ENCODE results near the gene FANCM. TPM values are rescaled to one million over a fixed set of nuclear protein-coding genes. Genes with fewer than 3 reads are reported as not detected.
"Not testable (repeated sequence)": the region's sequence is repeated elsewhere in the genome, so short reads cannot be mapped to it uniquely, and the experiment has no call there.

FANCM gene
- total RNA-seq, 2 experiments from 2014 or later, result 22.2 to 27.7 TPM

- Histone ChIP-seq H3K9me2 (ENCODE audit: insufficient read depth, low read length) (no peaks in the 10 kb centered on the region), H2AFZ (ENCODE audit: low read length) (no peak overlapping the region), H3K79me2 (ENCODE audit: insufficient read depth, low read depth, low read length) (no peaks in the 10 kb centered on the region), H3K36me3 (ENCODE audit: insufficient read depth, low read length) (peaks cover 96% of the 10 kb centered on the region), H3K4me1 (ENCODE audit: insufficient read depth, low read length, poor library complexity, severe bottlenecking) (no peaks in the 10 kb centered on the region), H3K9me3 (ENCODE audit: low read length) (no peaks in the 10 kb centered on the region), H3K27ac (ENCODE audit: low read depth, low read length, poor library complexity, severe bottlenecking) (no peak overlapping the region), H3K4me2 (ENCODE audit: low read length) (no peak overlapping the region), H3K4me3 (ENCODE audit: low read depth, low read length, poor library complexity, severe bottlenecking) (no peak overlapping the region), H4K20me1 (ENCODE audit: insufficient read depth, low read length) (no peaks in the 10 kb centered on the region)
- DNase-seq (ENCODE audit: low spot score), result no peak
- no TSS peak for BruUV-seq (replicated peaks)
- no peak for TF ChIP-seq CTCF (conservative IDR thresholded peaks at IDR 0.05; ENCODE audit: low read length)
- TF ChIP-seq EZH2phosphoT487 (IDR thresholded peaks at IDR 0.05; ENCODE audit: borderline replicate concordance, low read depth, low read length), result no peak
- intact Hi-C loops (cut with micrococcal nuclease; ENCODE audit: unreplicated experiment), result no loop called here
- CTCF ChIA-PET (ENCODE audit: unreplicated experiment), result no interaction called here
- POLR2A ChIA-PET, result interaction anchor here (1.1 to 1.7 kb wide), 2 partner anchors 9 to 51 kb away, joined by 3 to 5 read pairs; no protein-coding TSS in a partner anchor
These were observed 76.5 kb downstream of the FANCM start for GRCh38 chr14:45212231-45212630.

GRCh38 chr14:45213716-45214115 is 78.0 kb downstream of the FANCM start:
- DNase-seq (ENCODE audit: low spot score); POLR2A ChIA-PET; H3K9me3 ChIP-seq (ENCODE audit: low read length); H3K79me2 ChIP-seq (ENCODE audit: insufficient read depth, low read depth, low read length); CTCF ChIA-PET (ENCODE audit: unreplicated experiment); H3K4me1 ChIP-seq (ENCODE audit: insufficient read depth, low read length, poor library complexity, severe bottlenecking); H3K4me2 ChIP-seq (ENCODE audit: low read length); BruUV-seq (replicated peaks); intact Hi-C loops (cut with micrococcal nuclease; ENCODE audit: unreplicated experiment); H2AFZ ChIP-seq (ENCODE audit: low read length); H3K9me2 ChIP-seq (ENCODE audit: insufficient read depth, low read length); H3K27ac ChIP-seq (ENCODE audit: low read depth, low read length, poor library complexity, severe bottlenecking); H4K20me1 ChIP-seq (ENCODE audit: insufficient read depth, low read length); H3K4me3 ChIP-seq (ENCODE audit: low read depth, low read length, poor library complexity, severe bottlenecking): not testable (repeated sequence)
- peaks cover 96% of the 10 kb centered on the region for H3K36me3 ChIP-seq (ENCODE audit: insufficient read depth, low read length)

GRCh38 chr14:45214341-45214740 is 78.6 kb downstream of the FANCM start:
- H3K9me3 ChIP-seq (ENCODE audit: low read length), result not testable (repeated sequence)

More at GRCh38 chr14:45214341-45214740, 78.6 kb downstream of the FANCM start:
- H3K79me2 ChIP-seq (ENCODE audit: insufficient read depth, low read depth, low read length); H3K9me2 ChIP-seq (ENCODE audit: insufficient read depth, low read length); H3K4me2 ChIP-seq (ENCODE audit: low read length); intact Hi-C loops (cut with micrococcal nuclease; ENCODE audit: unreplicated experiment); H4K20me1 ChIP-seq (ENCODE audit: insufficient read depth, low read length); BruUV-seq (replicated peaks); POLR2A ChIA-PET; H3K4me1 ChIP-seq (ENCODE audit: insufficient read depth, low read length, poor library complexity, severe bottlenecking); H3K4me3 ChIP-seq (ENCODE audit: low read depth, low read length, poor library complexity, severe bottlenecking); CTCF ChIA-PET (ENCODE audit: unreplicated experiment); DNase-seq (ENCODE audit: low spot score); H3K27ac ChIP-seq (ENCODE audit: low read depth, low read length, poor library complexity, severe bottlenecking); H2AFZ ChIP-seq (ENCODE audit: low read length): not testable (repeated sequence)
- peaks cover 95% of the 10 kb centered on the region for H3K36me3 ChIP-seq (ENCODE audit: insufficient read depth, low read length)
